HepG2 (cell line): ENCODE data around the gene FABP2. TPM values are rescaled to one million over a fixed set of nuclear protein-coding genes. Genes with fewer than 3 reads are reported as not detected.
A peak's percentile ranks its signal among the peaks of the same experiment; 100 is the strongest.

ENCODE experiments used
- AGO2 ChIP-seq: fragments of 200-400 bp; formaldehyde crosslinking; optimal IDR thresholded peaks from 2 replicates; pipeline ENCODE3; 2017; ENCODE audit warnings: mild to moderate bottlenecking, low read depth, low read length, moderate library complexity
- E2F2 ChIP-seq: sonication (generic); formaldehyde crosslinking; IDR thresholded peaks from 2 replicates; pipeline ENCODE4 v1.4.0; 2020; ENCODE audit warnings: missing genetic modification reagents, borderline replicate concordance
- HOXA5 ChIP-seq: sonication (generic); formaldehyde crosslinking; IDR thresholded peaks from 2 replicates; pipeline ENCODE4 v1.4.0; 2020; ENCODE audit warnings: missing genetic modification reagents
- IKZF1 ChIP-seq: fragments of 450-650 bp; IDR thresholded peaks from 2 replicates; pipeline ENCODE4 v1.7.1; 2016
- IRF9 ChIP-seq: sonication (generic); formaldehyde crosslinking; IDR thresholded peaks from 2 replicates; pipeline ENCODE4 v1.8.0; 2022; ENCODE audit warnings: missing genetic modification reagents, mild to moderate bottlenecking, borderline replicate concordance
- KDM5A ChIP-seq: fragments of 200-600 bp; sonication (generic); IDR thresholded peaks from 2 replicates; pipeline ENCODE4 v1.7.0; 2018; ENCODE audit warnings: antibody characterized with exemption, mild to moderate bottlenecking, low read length, borderline replicate concordance
- MYC ChIP-seq: sonication (generic); formaldehyde crosslinking; IDR thresholded peaks from 2 replicates; pipeline ENCODE4 v1.9.0; 2021; ENCODE audit warnings: missing genetic modification reagents, borderline replicate concordance
- MYPOP ChIP-seq: sonication (generic); formaldehyde crosslinking; IDR thresholded peaks from 2 replicates; pipeline ENCODE4 v1.8.1; 2023; ENCODE audit warnings: mild to moderate bottlenecking, moderate library complexity, missing genetic modification reagents
- NFE2 ChIP-seq: sonication (generic); formaldehyde crosslinking; IDR thresholded peaks from 2 replicates; pipeline ENCODE4 v1.4.0; 2020; ENCODE audit warnings: missing genetic modification reagents
- NRL ChIP-seq: sonication (generic); formaldehyde crosslinking; IDR thresholded peaks from 2 replicates; pipeline ENCODE4 v1.5.0; 2020; ENCODE audit warnings: missing genetic modification reagents, mild to moderate bottlenecking, moderate library complexity, borderline replicate concordance
- RFX5 ChIP-seq: IDR thresholded peaks from 2 replicates; pipeline ENCODE4 v1.6.1; 2011; ENCODE audit warnings: low read depth, low read length, improper control_type of control experiment
- TBX3 ChIP-seq: fragments of 450-650 bp; IDR thresholded peaks from 2 replicates; pipeline ENCODE4 v1.6.1; 2017; ENCODE audit warnings: antibody characterized with exemption, mild to moderate bottlenecking, inconsistent platforms, borderline replicate concordance
- YEATS4 ChIP-seq: sonication (generic); formaldehyde crosslinking; IDR thresholded peaks from 2 replicates; pipeline ENCODE4 v1.4.0; 2020; ENCODE audit warnings: missing genetic modification reagents, borderline replicate concordance
- ZBTB44 ChIP-seq: sonication (generic); formaldehyde crosslinking; IDR thresholded peaks from 2 replicates; pipeline ENCODE4 v1.4.0; 2020; ENCODE audit warnings: missing genetic modification reagents
- ZFP36L2 ChIP-seq: sonication (generic); formaldehyde crosslinking; IDR thresholded peaks from 2 replicates; pipeline ENCODE4 v1.4.0; 2020; ENCODE audit warnings: missing genetic modification reagents
- polyA plus RNA-seq, 8 experiments: library from polyadenylated mRNA; depleted of rRNA in 3 of 8; stranded (reverse) in 7 of 8; unstranded in 1 of 8; fragments of >200 nt; fragmentation: Illumina TruSeq in 4 of 8; extraction: Trizol in 4 of 8; gene quantifications; 2 replicates each; pipeline versions ENCODE4 v1.2.1 to v1.2.3, GENCODE V29; 2011 to 2016; ENCODE audit warnings: low read depth in 4 of 8, missing spikeins in 1 of 8, mixed read lengths in 1 of 8; ENCODE audit not compliant: insufficient read depth in 1 of 8
- total RNA-seq, 5 experiments: library from RNA; depleted of rRNA; stranded (reverse); fragments of >200 nt; fragmentation: Illumina TruSeq; extraction: Trizol; gene quantifications; 2 replicates each; pipeline ENCODE4 v1.2.3, GENCODE V29; 2016; ENCODE audit warnings: low read depth in 1 of 5
- TF ChIP-seq, protein P1 (sequence below): sonication (generic); formaldehyde crosslinking; IDR thresholded peaks from 2 replicates; pipeline ENCODE4 v1.5.1; 2020; ENCODE audit warnings: missing genetic modification reagents, mild to moderate bottlenecking, borderline replicate concordance
- TF ChIP-seq, protein P2 (sequence below): sonication (generic); formaldehyde crosslinking; IDR thresholded peaks from 2 replicates; pipeline ENCODE4 v1.8.0; 2022; ENCODE audit warnings: low read depth, missing genetic modification reagents

FABP2 gene
- total and polyA plus RNA-seq, 2 of the 13 experiments (the other 11 are each of a cell fraction or from before 2014, with no cell fraction given), result 0.78 to 1.2 TPM

- TF ChIP-seq, protein P1, sequence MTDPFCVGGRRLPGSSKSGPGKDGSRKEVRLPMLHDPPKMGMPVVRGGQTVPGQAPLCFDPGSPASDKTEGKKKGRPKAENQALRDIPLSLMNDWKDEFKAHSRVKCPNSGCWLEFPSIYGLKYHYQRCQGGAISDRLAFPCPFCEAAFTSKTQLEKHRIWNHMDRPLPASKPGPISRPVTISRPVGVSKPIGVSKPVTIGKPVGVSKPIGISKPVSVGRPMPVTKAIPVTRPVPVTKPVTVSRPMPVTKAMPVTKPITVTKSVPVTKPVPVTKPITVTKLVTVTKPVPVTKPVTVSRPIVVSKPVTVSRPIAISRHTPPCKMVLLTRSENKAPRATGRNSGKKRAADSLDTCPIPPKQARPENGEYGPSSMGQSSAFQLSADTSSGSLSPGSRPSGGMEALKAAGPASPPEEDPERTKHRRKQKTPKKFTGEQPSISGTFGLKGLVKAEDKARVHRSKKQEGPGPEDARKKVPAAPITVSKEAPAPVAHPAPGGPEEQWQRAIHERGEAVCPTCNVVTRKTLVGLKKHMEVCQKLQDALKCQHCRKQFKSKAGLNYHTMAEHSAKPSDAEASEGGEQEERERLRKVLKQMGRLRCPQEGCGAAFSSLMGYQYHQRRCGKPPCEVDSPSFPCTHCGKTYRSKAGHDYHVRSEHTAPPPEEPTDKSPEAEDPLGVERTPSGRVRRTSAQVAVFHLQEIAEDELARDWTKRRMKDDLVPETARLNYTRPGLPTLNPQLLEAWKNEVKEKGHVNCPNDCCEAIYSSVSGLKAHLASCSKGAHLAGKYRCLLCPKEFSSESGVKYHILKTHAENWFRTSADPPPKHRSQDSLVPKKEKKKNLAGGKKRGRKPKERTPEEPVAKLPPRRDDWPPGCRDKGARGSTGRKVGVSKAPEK (CRISPR knock-in tag), result peak; percentile 18; the same call in 1 of the 2 replicates
- TF ChIP-seq IRF9 (CRISPR knock-in tag) (peak; percentile 57; the same call in 1 of the 2 replicates), AGO2 (peak; percentile 33), ZBTB44 (CRISPR knock-in tag) (no peak), MYPOP (CRISPR knock-in tag) (peak; percentile 80), HOXA5 (peak; percentile 48; the same call in 1 of the 2 replicates), YEATS4 (peak; percentile 76; the same call in 1 of the 2 replicates), NRL (CRISPR knock-in tag) (peak; percentile 96), MYC (CRISPR knock-in tag) (peak; percentile 87), ZFP36L2 (no peak), IKZF1 (no peak), KDM5A (peak; percentile 71; the same call in 1 of the 2 replicates), E2F2 (no peak; the same call in 1 of the 2 replicates), NFE2 (CRISPR knock-in tag) (no peak), RFX5 (no peak), TBX3 (peak; percentile 75; the same call in 1 of the 2 replicates)
- TF ChIP-seq, protein P2, sequence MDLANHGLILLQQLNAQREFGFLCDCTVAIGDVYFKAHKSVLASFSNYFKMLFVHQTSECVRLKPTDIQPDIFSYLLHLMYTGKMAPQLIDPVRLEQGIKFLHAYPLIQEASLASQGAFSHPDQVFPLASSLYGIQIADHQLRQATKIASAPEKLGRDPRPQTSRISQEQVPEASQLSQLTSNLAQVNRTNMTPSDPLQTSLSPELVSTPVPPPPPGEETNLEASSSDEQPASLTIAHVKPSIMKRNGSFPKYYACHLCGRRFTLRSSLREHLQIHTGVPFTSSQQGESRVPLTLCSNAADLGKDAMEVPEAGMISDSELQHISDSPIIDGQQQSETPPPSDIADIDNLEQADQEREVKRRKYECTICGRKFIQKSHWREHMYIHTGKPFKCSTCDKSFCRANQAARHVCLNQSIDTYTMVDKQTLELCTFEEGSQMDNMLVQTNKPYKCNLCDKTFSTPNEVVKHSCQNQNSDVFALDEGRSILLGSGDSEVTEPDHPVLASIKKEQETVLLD (CRISPR knock-in tag), result peak; percentile 86
Measured at GRCh38 chr4:119300101-119300978, 21.6 kb downstream of the FABP2 start (continued).
